NCI-H2081 (cell line): ENCODE results near the gene THAP8.
A peak's percentile ranks its signal among the peaks of the same experiment; 100 is the strongest.

ENCODE experiments used
- DNase-seq, 2 experiments: peaks; one replicate each; lab custom pipeline; 2025; lab: John Stamatoyannopoulos, UW

THAP8 gene

GRCh38 chr19:36030264-36031148 lies 23.6 kb downstream of the THAP8 start:
- no peak for DNase-seq

GRCh38 chr19:36028313-36029041 lies 25.6 kb downstream of the THAP8 start:
- DNase-seq = no peak

- no peak for DNase-seq
Measured at GRCh38 chr19:36027696-36028095, 26.4 kb downstream of the THAP8 start.

- no peak for DNase-seq
Measured at GRCh38 chr19:36026091-36026876, 27.8 kb downstream of the THAP8 start.

GRCh38 chr19:36025541-36025940 lies 28.5 kb downstream of the THAP8 start:
- DNase-seq = no peak

GRCh38 chr19:36023432-36023831 lies 30.7 kb downstream of the THAP8 start:
- DNase-seq = no peak

- no peak for DNase-seq
Measured at GRCh38 chr19:36019061-36019670, 34.9 kb downstream of the THAP8 start.

GRCh38 chr19:36014012-36014924 lies 39.8 kb downstream of the THAP8 start, which contains the start of gene ALKBH6:
Gene ALKBH6 (minus strand): TSS chr19:36014213. CDS start chr19:36013397, 816 bp downstream.
- peak; percentile 99 for DNase-seq

GRCh38 chr19:36013280-36014011 lies 40.6 kb downstream of the THAP8 start:
- DNase-seq = no peak

GRCh38 chr19:36010402-36010801 lies 43.7 kb downstream of the THAP8 start:
- no peak for DNase-seq

- DNase-seq = no peak
Measured at GRCh38 chr19:36009633-36010379, 44.3 kb downstream of the THAP8 start.

- DNase-seq = peak; percentile 34 to 63
Measured at GRCh38 chr19:36009220-36009619, 44.9 kb downstream of the THAP8 start.

- DNase-seq = no peak
Measured at GRCh38 chr19:36008336-36008978, 45.6 kb downstream of the THAP8 start, which contains the start of gene SYNE4. Gene SYNE4 (minus strand): TSS chr19:36008813. CDS start chr19:36008681, 132 bp downstream.

GRCh38 chr19:36006955-36007354 lies 47.1 kb downstream of the THAP8 start:
- no peak for DNase-seq

GRCh38 chr19:36003284-36003683 lies 50.8 kb downstream of the THAP8 start:
- no peak for DNase-seq

- DNase-seq = no peak
Measured at GRCh38 chr19:36001605-36002004, 52.5 kb downstream of the THAP8 start.

GRCh38 chr19:35996777-35997176 lies 57.3 kb downstream of the THAP8 start:
- DNase-seq = no peak
